HEK293 (cell line): ENCODE data around the gene ZBTB17.

Experiments
- CTCF ChIP-seq: fragments of 450-650 bp; formaldehyde crosslinking; IDR thresholded peaks from 2 replicates; pipeline ENCODE4 v1.5.1; 2016; ENCODE audit warnings: missing biosample characterization, missing genetic modification characterization
- HOXA7 ChIP-seq: sonication (generic); formaldehyde crosslinking; IDR thresholded peaks from 2 replicates; pipeline ENCODE4 v1.8.1; 2022; ENCODE audit warnings: missing genetic modification reagents, borderline replicate concordance
- PATZ1 ChIP-seq: fragments of 450-650 bp; formaldehyde crosslinking; IDR thresholded peaks from 2 replicates; pipeline ENCODE4 v1.5.1; 2016; ENCODE audit warnings: missing biosample characterization, missing genetic modification characterization
- REST ChIP-seq: fragments of 450-650 bp; formaldehyde crosslinking; IDR thresholded peaks from 2 replicates; pipeline ENCODE4 v1.5.1; 2016; ENCODE audit warnings: missing biosample characterization, missing genetic modification characterization
- TCF7L2 ChIP-seq: IDR thresholded peaks from 2 replicates; pipeline ENCODE4 v1.6.1; 2011; ENCODE audit warnings: low read depth, mild to moderate bottlenecking, inconsistent platforms, low read length, moderate library complexity, borderline replicate concordance
- ZBTB1 ChIP-seq: fragments of 450-650 bp; formaldehyde crosslinking; IDR thresholded peaks from 2 replicates; pipeline ENCODE4 v1.5.1; 2016; ENCODE audit warnings: missing biosample characterization, missing genetic modification characterization
- ZNF24 ChIP-seq: fragments of 450-650 bp; formaldehyde crosslinking; IDR thresholded peaks from 2 replicates; pipeline ENCODE4 v1.5.1; 2016; ENCODE audit warnings: missing biosample characterization, missing genetic modification characterization
- ZNF280D ChIP-seq: fragments of 450-650 bp; formaldehyde crosslinking; IDR thresholded peaks from 2 replicates; pipeline ENCODE4 v1.5.1; 2016; ENCODE audit warnings: missing biosample characterization, missing genetic modification characterization
- ZNF423 ChIP-seq: fragments of 450-650 bp; formaldehyde crosslinking; IDR thresholded peaks from 2 replicates; pipeline ENCODE4 v1.5.1; 2016; ENCODE audit warnings: missing biosample characterization, missing genetic modification characterization
- ZNF510 ChIP-seq: fragments of 450-650 bp; formaldehyde crosslinking; IDR thresholded peaks from 2 replicates; pipeline ENCODE4 v1.5.1; 2018; ENCODE audit warnings: mild to moderate bottlenecking, missing genetic modification characterization, missing biosample characterization; ENCODE audit not compliant: insufficient replicate concordance
- ZNF513 ChIP-seq: fragments of 450-650 bp; IDR thresholded peaks from 2 replicates; pipeline ENCODE4 v1.5.1; 2018; ENCODE audit warnings: missing biosample characterization, missing genetic modification characterization

- TF ChIP-seq ZNF510 (tag by site-specific recombination) (no peak), TCF7L2 (no peak), REST (tag by site-specific recombination) (no peak), CTCF (tag by site-specific recombination) (no peak), ZNF24 (tag by site-specific recombination) (no peak), ZBTB1 (tag by site-specific recombination) (no peak), ZNF513 (tag by site-specific recombination) (no peak), HOXA7 (CRISPR knock-in tag) (no peak), ZNF280D (tag by site-specific recombination) (no peak), PATZ1 (tag by site-specific recombination) (no peak), ZNF423 (tag by site-specific recombination) (no peak)
Observed at GRCh38 chr1:16015491-16015890, 39.6 kb upstream of the ZBTB17 start.
